Hepatocyte (in vitro differentiated cells): Measurements from ENCODE around the gene SSTR4. TPM values are rescaled to one million over a fixed set of nuclear protein-coding genes. Genes with fewer than 3 reads are reported as not detected.
"Not testable (repeated sequence)": the region's sequence is repeated elsewhere in the genome, so short reads cannot be mapped to it uniquely, and the experiment has no call there.

Source experiments
- DNase-seq: peaks from one replicate; pipeline ENCODE4 v3.0.0-alpha.2; 2016; ENCODE audit warnings: low spot score
- H2AFZ ChIP-seq: fragments of 200-600 bp; sonication (generic); 2 replicates; pipeline ENCODE4 v1.6.0; 2016; ENCODE audit warnings: antibody characterized with exemption, mild to moderate bottlenecking
- H3K27ac ChIP-seq: fragments of 200-600 bp; sonication (generic); 2 replicates; pipeline ENCODE4 v1.5.1; 2016; ENCODE audit warnings: mild to moderate bottlenecking
- H3K27me3 ChIP-seq: fragments of 200-600 bp; sonication (generic); 2 replicates; pipeline ENCODE4 v1.6.1; 2016
- H3K36me3 ChIP-seq: fragments of 200-600 bp; sonication (generic); replicated peaks from 2 replicates; pipeline ENCODE4 v1.5.1; 2016; ENCODE audit warnings: low read depth; ENCODE audit not compliant: insufficient read depth
- H3K4me1 ChIP-seq: fragments of 200-600 bp; sonication (generic); 2 replicates; pipeline ENCODE4 v1.5.1; 2016; ENCODE audit warnings: mild to moderate bottlenecking, moderate library complexity; ENCODE audit not compliant: insufficient read depth
- H3K4me2 ChIP-seq: fragments of 200-600 bp; sonication (generic); 2 replicates; pipeline ENCODE4 v1.6.0; 2016
- H3K4me3 ChIP-seq: fragments of 200-600 bp; sonication (generic); 2 replicates; pipeline ENCODE4 v1.5.1; 2016; ENCODE audit warnings: mild to moderate bottlenecking
- H3K79me2 ChIP-seq: fragments of 200-600 bp; sonication (generic); 2 replicates; pipeline ENCODE4 v1.6.0; 2017; ENCODE audit warnings: mild to moderate bottlenecking
- H3K9me2 ChIP-seq: fragments of 200-600 bp; sonication (generic); replicated peaks from 2 replicates; pipeline ENCODE4 v1.6.0; 2017; ENCODE audit warnings: mild to moderate bottlenecking; ENCODE audit not compliant: insufficient read depth
- H3K9me3 ChIP-seq: fragments of 200-600 bp; sonication (generic); 2 replicates; pipeline ENCODE4 v1.5.1; 2016; ENCODE audit warnings: low read depth, mild to moderate bottlenecking
- H4K20me1 ChIP-seq: fragments of 200-600 bp; sonication (generic); 2 replicates; pipeline ENCODE4 v1.6.0; 2016; ENCODE audit warnings: mild to moderate bottlenecking; ENCODE audit not compliant: insufficient read depth, poor library complexity, severe bottlenecking
- EZH2 ChIP-seq: fragments of 200-600 bp; sonication (generic); IDR thresholded peaks from 2 replicates; pipeline ENCODE4 v1.6.1; 2016; ENCODE audit warnings: antibody characterized with exemption, mild to moderate bottlenecking, borderline replicate concordance
- EZH2phosphoT487 ChIP-seq: fragments of 200-600 bp; sonication (generic); IDR thresholded peaks from one replicate; pipeline ENCODE4 v1.6.1; 2018; ENCODE audit warnings: antibody characterized with exemption, mild to moderate bottlenecking, low read depth, moderate library complexity; ENCODE audit not compliant: unreplicated experiment, severe bottlenecking
- WGBS: methylation state at CpG from one replicate; pipeline ENCODE4 v1.1.6; 2016; ENCODE audit warnings: low lambda C conversion rate; ENCODE audit errors: missing lambda C conversion rate; 5-methylcytosine and 5-hydroxymethylcytosine counted together
- polyA plus RNA-seq: library from polyadenylated mRNA; unstranded; fragments of >200 nt; fragmentation: Nextera tagmentation; extraction: Ambion mirVana; gene quantifications from 2 replicates; pipeline ENCODE4 v1.2.1, GENCODE V29; 2016
- total RNA-seq: library from RNA; depleted of rRNA; stranded (reverse); fragments of >200 nt; gene quantifications from 2 replicates; pipeline ENCODE4 v1.2.3, GENCODE V29; 2014
- TF ChIP-seq, protein P1 (sequence below): fragments of 200-600 bp; sonication (generic); IDR thresholded peaks from 2 replicates; pipeline ENCODE4 v1.5.1; 2016; ENCODE audit warnings: antibody characterized with exemption, mild to moderate bottlenecking; ENCODE audit not compliant: poor library complexity

The SSTR4 gene
- total and polyA plus RNA-seq, 2 experiments from 2014 or later: 0.53 TPM; not detected in 1

GRCh38 chr20:23021951-23022350, 13.2 kb upstream of the SSTR4 start:
- no peak for DNase-seq
- TF ChIP-seq EZH2phosphoT487: no peak
- TF ChIP-seq EZH2: no peak
- TF ChIP-seq, protein P1, sequence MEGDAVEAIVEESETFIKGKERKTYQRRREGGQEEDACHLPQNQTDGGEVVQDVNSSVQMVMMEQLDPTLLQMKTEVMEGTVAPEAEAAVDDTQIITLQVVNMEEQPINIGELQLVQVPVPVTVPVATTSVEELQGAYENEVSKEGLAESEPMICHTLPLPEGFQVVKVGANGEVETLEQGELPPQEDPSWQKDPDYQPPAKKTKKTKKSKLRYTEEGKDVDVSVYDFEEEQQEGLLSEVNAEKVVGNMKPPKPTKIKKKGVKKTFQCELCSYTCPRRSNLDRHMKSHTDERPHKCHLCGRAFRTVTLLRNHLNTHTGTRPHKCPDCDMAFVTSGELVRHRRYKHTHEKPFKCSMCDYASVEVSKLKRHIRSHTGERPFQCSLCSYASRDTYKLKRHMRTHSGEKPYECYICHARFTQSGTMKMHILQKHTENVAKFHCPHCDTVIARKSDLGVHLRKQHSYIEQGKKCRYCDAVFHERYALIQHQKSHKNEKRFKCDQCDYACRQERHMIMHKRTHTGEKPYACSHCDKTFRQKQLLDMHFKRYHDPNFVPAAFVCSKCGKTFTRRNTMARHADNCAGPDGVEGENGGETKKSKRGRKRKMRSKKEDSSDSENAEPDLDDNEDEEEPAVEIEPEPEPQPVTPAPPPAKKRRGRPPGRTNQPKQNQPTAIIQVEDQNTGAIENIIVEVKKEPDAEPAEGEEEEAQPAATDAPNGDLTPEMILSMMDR: no peak
- H3K27me3 ChIP-seq: no peaks in the 10 kb centered on the region
- H3K4me2 ChIP-seq: no peak overlapping the region
- H3K9me3 ChIP-seq: no peaks in the 10 kb centered on the region
- WGBS: 91% methylated on average over 5 of the region's 5 CpGs
- H3K27ac ChIP-seq: no peak overlapping the region
- H3K79me2 ChIP-seq: no peaks in the 10 kb centered on the region
- H3K4me3 ChIP-seq: no peak overlapping the region
- no peaks in the 10 kb centered on the region for H3K36me3 ChIP-seq
- peaks cover 9% of the 10 kb centered on the region for H3K4me1 ChIP-seq
- H4K20me1 ChIP-seq: no peaks in the 10 kb centered on the region
- no peak overlapping the region for H2AFZ ChIP-seq
- no peaks in the 10 kb centered on the region for H3K9me2 ChIP-seq

GRCh38 chr20:23022849-23023248, 12.3 kb upstream of the SSTR4 start:
- Histone ChIP-seq H3K4me1 (peaks cover 9% of the 10 kb centered on the region), H3K4me3 (no peak overlapping the region), H4K20me1 (no peaks in the 10 kb centered on the region), H3K27ac (no peak overlapping the region), H3K9me3 (no peaks in the 10 kb centered on the region), H3K4me2 (no peak overlapping the region), H3K27me3 (no peaks in the 10 kb centered on the region), H3K36me3 (no peaks in the 10 kb centered on the region), H3K9me2 (no peaks in the 10 kb centered on the region), H3K79me2 (no peaks in the 10 kb centered on the region), H2AFZ (no peak overlapping the region)
- TF ChIP-seq, protein P1: no peak
- TF ChIP-seq EZH2 (no peak), EZH2phosphoT487 (no peak)
- DNase-seq: no peak
- WGBS: 71% methylated on average over 4 of the region's 4 CpGs

- TF ChIP-seq, protein P1: no peak
- no peak for TF ChIP-seq EZH2
- no peak for TF ChIP-seq EZH2phosphoT487
- no peaks in the 10 kb centered on the region for H4K20me1 ChIP-seq
- no peak overlapping the region for H3K4me3 ChIP-seq
- H3K27ac ChIP-seq: peak overlapping the region; percentile 81
- H3K9me2 ChIP-seq: no peaks in the 10 kb centered on the region
- H2AFZ ChIP-seq: no peak overlapping the region
- WGBS: 93% methylated on average over 10 of the region's 10 CpGs
- no peaks in the 10 kb centered on the region for H3K9me3 ChIP-seq
- H3K27me3 ChIP-seq: no peaks in the 10 kb centered on the region
- no peaks in the 10 kb centered on the region for H3K79me2 ChIP-seq
- no peaks in the 10 kb centered on the region for H3K36me3 ChIP-seq
- no peak overlapping the region for H3K4me2 ChIP-seq
- no peak for DNase-seq
- peaks cover 9% of the 10 kb centered on the region for H3K4me1 ChIP-seq
These were observed 11.4 kb upstream of the SSTR4 start for GRCh38 chr20:23023621-23024177.

DNA sequence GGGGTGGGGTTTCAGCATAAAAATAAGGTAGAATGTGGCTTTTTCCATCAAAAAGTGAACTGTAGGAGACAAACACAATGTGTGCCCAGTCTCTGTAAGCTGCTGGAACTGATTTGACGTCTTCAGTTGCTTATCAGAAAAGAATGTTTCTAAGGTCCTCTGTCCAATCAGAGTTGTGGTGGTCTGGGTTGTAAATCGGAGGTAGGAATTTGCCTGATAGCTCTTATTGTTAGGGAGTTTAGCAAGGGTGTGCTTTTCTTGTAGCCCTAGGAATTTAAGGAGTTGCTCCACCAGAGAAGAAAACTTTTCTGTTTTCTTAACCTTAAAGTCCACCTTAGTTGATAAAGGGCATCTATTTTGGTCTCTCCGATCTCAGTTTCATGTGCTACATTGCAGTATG, 10.4 kb upstream of the SSTR4 start:
- 18% methylated on average over 3 of the region's 3 CpGs for WGBS
- Histone ChIP-seq H3K27me3 (no peaks in the 10 kb centered on the region), H3K9me3 (no peaks in the 10 kb centered on the region), H3K79me2 (no peaks in the 10 kb centered on the region), H3K4me3 (no peak overlapping the region), H3K4me1 (peaks cover 9% of the 10 kb centered on the region), H3K27ac (peak overlapping the region; percentile 81), H3K36me3 (no peaks in the 10 kb centered on the region), H4K20me1 (no peaks in the 10 kb centered on the region), H3K4me2 (no peak overlapping the region), H2AFZ (no peak overlapping the region), H3K9me2 (no peaks in the 10 kb centered on the region)
- no peak for DNase-seq
- TF ChIP-seq EZH2phosphoT487 (no peak), EZH2 (no peak)
- TF ChIP-seq, protein P1: no peak

GRCh38 chr20:23025503-23025902, 9.6 kb upstream of the SSTR4 start:
- H3K4me3 ChIP-seq, H3K27me3 ChIP-seq, H2AFZ ChIP-seq, H3K79me2 ChIP-seq, H4K20me1 ChIP-seq, DNase-seq, H3K9me2 ChIP-seq, H3K9me3 ChIP-seq, H3K36me3 ChIP-seq, H3K4me1 ChIP-seq, H3K4me2 ChIP-seq: not testable (repeated sequence)
- WGBS: 80% methylated on average over 14 of the region's 14 CpGs
- peak overlapping the region; percentile 81 for H3K27ac ChIP-seq
